Sigmoid colon (tissue), 7 donors: ENCODE measurements around the gene AHNAK. TPM values are rescaled to one million over a fixed set of nuclear protein-coding genes. Genes with fewer than 3 reads are reported as not detected.

Experiments
- DNase-seq: peaks from one replicate; pipeline ENCODE4 v3.0.0-alpha.2; 2019
- H3K27ac ChIP-seq, 4 donors: fragments of 200-600 bp; sonication (generic); one replicate each; pipeline ENCODE4 v1.5.1; 2016 to 2019; ENCODE audit warnings: mild to moderate bottlenecking in 1 of 4
- H3K27me3 ChIP-seq, 3 donors: fragments of 200-600 bp; sonication (generic); one replicate each; pipeline ENCODE4 v1.5.1; 2019; ENCODE audit warnings: mild to moderate bottlenecking in 1 of 3
- H3K36me3 ChIP-seq, 4 donors: fragments of 200-600 bp; sonication (generic); one replicate each; pipeline ENCODE4 v1.5.1; 2016 to 2019
- H3K4me1 ChIP-seq, 4 donors: fragments of 200-600 bp; sonication (generic); one replicate each; pipeline ENCODE4 v1.5.1; 2017 to 2019
- H3K4me3 ChIP-seq, 4 donors: fragments of 200-600 bp; sonication (generic); one replicate each; pipeline ENCODE4 v1.5.1; 2017 to 2019; ENCODE audit warnings: mild to moderate bottlenecking in 2 of 4, moderate library complexity in 1 of 4
- H3K9me3 ChIP-seq, 4 donors: fragments of 200-600 bp in 3 of 4; sonication (generic) in 3 of 4; one replicate each; pipeline versions ENCODE4 v1.5.1 to v1.6.1; 2013 to 2019
- CTCF ChIP-seq, 4 experiments: fragments of 450-650 bp in 3 of 4; fragments of 200-600 bp in 1 of 4; IDR thresholded peaks; one replicate each; pipeline ENCODE4 v1.5.1; 2016 to 2019; ENCODE audit warnings: antibody characterized with exemption in 4 of 4, mild to moderate bottlenecking in 3 of 4, moderate library complexity in 2 of 4
- EP300 ChIP-seq, 4 donors: sonication (generic); formaldehyde crosslinking; IDR thresholded peaks; one replicate each; pipeline ENCODE4 v1.6.1; 2017; ENCODE audit warnings: antibody characterized with exemption in 4 of 4
- POLR2A ChIP-seq, 2 donors: fragments of 450-650 bp; IDR thresholded peaks; one replicate each; pipeline ENCODE4 v1.6.1; 2016; ENCODE audit warnings: antibody characterized with exemption in 2 of 2, mild to moderate bottlenecking in 2 of 2, moderate library complexity in 2 of 2
- POLR2AphosphoS5 ChIP-seq, 4 donors: sonication (generic); formaldehyde crosslinking; IDR thresholded peaks; one replicate each; pipeline ENCODE4 v1.6.1; 2017; ENCODE audit warnings: antibody characterized with exemption in 4 of 4
- WGBS, 2 donors: extraction: QIAGEN DNeasy Blood & Tissue Kit; methylation state at CpG; one replicate each; pipeline ENCODE4 v1.1.7; 2013; 5-methylcytosine and 5-hydroxymethylcytosine counted together
- intact Hi-C: fragments of 100-400 bp; cut with DNase I; formaldehyde crosslinking; loops from one replicate; pipeline ENCODE4 v1.15.1; 2023
- polyA plus RNA-seq, 3 donors: library from polyadenylated mRNA; stranded (reverse); fragments of 200-250 nt; gene quantifications; one replicate each; pipeline ENCODE4 v1.2.3, GENCODE V29; 2013
- total RNA-seq, 4 donors: library from RNA; depleted of rRNA; stranded (reverse); fragments of >200 nt; gene quantifications; one replicate each; pipeline ENCODE4 v1.1.0, GENCODE V29; 2016
- donor health status: healthy with polysubstance abuse.
- donor health status: Bipolar disorder and iron deficiency.
- donor health status: healthy.

Gene AHNAK
- total and polyA plus RNA-seq, 7 donors = 82.3 to 1,294 (median 751) TPM

- no peaks in the 10 kb centered on the region for H3K9me3 ChIP-seq
- H3K27ac ChIP-seq = peak overlapping the region; percentile 83 to 89 (median 88)
- no peak for TF ChIP-seq POLR2AphosphoS5 (IDR thresholded peaks at IDR 0.05)
- TF ChIP-seq CTCF (IDR thresholded peaks at IDR 0.05) = no peak
- TF ChIP-seq EP300 (IDR thresholded peaks at IDR 0.05) = no peak
- TF ChIP-seq POLR2A (IDR thresholded peaks at IDR 0.05) = no peak
- DNase-seq = peak; percentile 75
- intact Hi-C loops = loop anchor here (2.0 kb wide), 2 partner anchors 31 to 39 kb away; no protein-coding TSS in a partner anchor
- H3K27me3 ChIP-seq = no peaks in the 10 kb centered on the region
- WGBS, 2 donors = 13 to 36% methylated on average over 30 of the region's 30 CpGs
- H3K4me3 ChIP-seq = peak overlapping the region in 3 of 4 donors; percentile 31 to 42 (median 41)
- H3K36me3 ChIP-seq = no peaks in the 10 kb centered on the region
- peaks cover 0 to 99% (median 93%) of the 10 kb centered on the region in 4 donors for H3K4me1 ChIP-seq
Measured at GRCh38 chr11:62505440-62506091, 41.0 kb downstream of the AHNAK start.

GRCh38 chr11:62505059-62505439, 41.6 kb downstream of the AHNAK start:
- Histone ChIP-seq H3K27me3 (no peaks in the 10 kb centered on the region), H3K9me3 (no peaks in the 10 kb centered on the region), H3K36me3 (no peaks in the 10 kb centered on the region), H3K4me3 (peak overlapping the region in 3 of 4 donors; percentile 31 to 42 (median 41)), H3K4me1 (peaks cover 0 to 99% (median 93%) of the 10 kb centered on the region in 4 donors), H3K27ac (peak overlapping the region; percentile 83 to 89 (median 88))
- DNase-seq = peak; percentile 76
- WGBS, 2 donors = 51 to 70% methylated on average over 12 of the region's 12 CpGs
- TF ChIP-seq CTCF (IDR thresholded peaks at IDR 0.05) (no peak), EP300 (IDR thresholded peaks at IDR 0.05) (no peak), POLR2A (IDR thresholded peaks at IDR 0.05) (no peak), POLR2AphosphoS5 (IDR thresholded peaks at IDR 0.05) (no peak)
- intact Hi-C loops = loop anchor here (2.0 kb wide), 1 partner anchor 30 kb away; no protein-coding TSS in a partner anchor

DNA sequence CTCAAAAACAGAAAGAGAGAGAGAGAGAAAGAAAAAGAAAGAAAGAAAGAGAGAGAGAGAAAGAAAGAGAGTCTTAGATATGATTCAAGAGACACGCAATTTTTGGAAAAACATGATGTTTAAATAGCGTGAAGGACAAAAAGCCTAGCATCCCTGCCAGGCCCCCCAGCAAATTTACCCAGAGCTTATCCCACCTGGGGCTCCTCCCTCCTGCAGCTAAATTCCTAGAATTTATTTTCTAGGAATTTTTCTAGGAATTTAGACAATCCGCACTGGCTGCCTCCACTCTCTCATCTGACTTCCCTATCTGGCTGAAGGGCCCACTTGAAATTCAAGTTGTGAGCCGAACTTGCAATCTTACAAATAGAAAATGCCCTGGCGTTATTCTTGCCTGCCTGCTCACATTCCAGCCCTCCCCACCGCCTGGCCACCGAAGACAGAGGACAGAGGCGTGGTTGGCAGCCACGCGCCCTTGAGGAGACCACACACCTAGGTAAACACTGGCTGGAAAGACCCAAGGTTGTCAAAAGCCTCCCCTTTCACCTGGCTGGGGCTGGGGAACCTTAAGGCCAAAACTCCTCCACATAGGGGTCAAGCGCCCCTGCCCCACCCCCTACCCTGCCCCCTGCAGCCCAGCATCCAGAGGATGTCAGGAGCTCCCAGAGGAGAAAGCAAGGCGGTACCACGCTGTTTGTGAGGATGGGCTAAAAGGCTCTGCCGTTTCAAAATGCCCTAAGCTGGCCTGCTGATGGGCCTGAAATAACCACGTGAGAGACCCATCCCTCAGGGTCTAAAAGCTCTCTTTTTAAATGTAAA, 42.2 kb downstream of the AHNAK start:
- TF ChIP-seq CTCF (IDR thresholded peaks at IDR 0.05) = no peak
- TF ChIP-seq POLR2AphosphoS5 (IDR thresholded peaks at IDR 0.05) = no peak
- TF ChIP-seq POLR2A (IDR thresholded peaks at IDR 0.05) = no peak
- TF ChIP-seq EP300 (IDR thresholded peaks at IDR 0.05) = no peak
- Histone ChIP-seq H3K4me1 (peaks cover 0 to 99% (median 93%) of the 10 kb centered on the region in 4 donors), H3K36me3 (no peaks in the 10 kb centered on the region), H3K9me3 (no peaks in the 10 kb centered on the region), H3K4me3 (no peak overlapping the region), H3K27ac (peak overlapping the region; percentile 83 to 89 (median 88)), H3K27me3 (no peaks in the 10 kb centered on the region)
- DNase-seq = no peak
- WGBS, 2 donors = 57 to 81% methylated on average over 15 of the region's 15 CpGs
- intact Hi-C loops = loop anchor here (2.0 to 5.0 kb wide), 2 partner anchors 30 to 82 kb away; no protein-coding TSS in a partner anchor

DNA sequence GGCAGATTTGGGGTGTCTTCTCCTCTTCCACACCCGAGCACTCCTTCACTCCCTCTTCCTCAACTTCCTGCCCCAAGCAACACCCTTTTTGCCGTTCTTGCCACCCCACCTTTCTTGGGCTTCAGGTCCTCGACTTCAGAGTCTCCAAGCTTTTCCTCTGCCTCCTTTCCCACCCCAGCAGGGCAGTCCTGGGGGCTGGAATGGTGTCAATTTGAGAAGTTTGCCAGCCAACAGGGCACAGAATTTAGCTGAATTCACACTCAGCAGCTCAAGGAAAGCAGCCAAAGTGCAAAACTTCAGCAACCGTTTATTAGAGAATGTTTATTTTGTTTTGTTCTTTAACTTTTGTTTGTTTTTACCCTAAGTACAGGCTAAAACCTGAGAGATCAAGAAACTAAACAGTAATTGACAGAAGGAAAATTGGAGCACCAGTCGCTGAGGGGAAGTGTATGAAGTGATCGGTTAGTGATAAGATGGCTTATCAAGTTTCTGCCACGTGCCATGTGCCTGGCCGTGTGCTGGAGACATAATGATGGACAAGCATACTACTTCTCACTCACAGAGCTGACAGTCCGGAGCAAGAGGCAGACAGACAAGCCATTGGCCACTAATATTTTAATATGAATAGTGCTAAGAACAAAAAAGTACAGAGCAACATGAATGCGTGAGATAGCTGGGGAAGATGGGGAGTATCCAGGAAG, 44.4 kb downstream of the AHNAK start:
- 29 to 49% methylated on average over 10 of the region's 10 CpGs for WGBS, 2 donors
- no peak overlapping the region for H3K4me3 ChIP-seq
- no peak for DNase-seq
- no peaks in the 10 kb centered on the region for H3K9me3 ChIP-seq
- no peak for TF ChIP-seq CTCF (IDR thresholded peaks at IDR 0.05)
- TF ChIP-seq POLR2AphosphoS5 (IDR thresholded peaks at IDR 0.05) = no peak
- no peak for TF ChIP-seq EP300 (IDR thresholded peaks at IDR 0.05)
- no peak for TF ChIP-seq POLR2A (IDR thresholded peaks at IDR 0.05)
- H3K27me3 ChIP-seq = no peaks in the 10 kb centered on the region
- H3K4me1 ChIP-seq = peaks cover 0 to 79% (median 75%) of the 10 kb centered on the region in 4 donors
- peak overlapping the region; percentile 80 to 89 (median 84) for H3K27ac ChIP-seq
- no peaks in the 10 kb centered on the region for H3K36me3 ChIP-seq
- intact Hi-C loops = loop anchor here (5.0 kb wide), 1 partner anchor 80 kb away; no protein-coding TSS in a partner anchor
